Stimulated activated CD4-positive, alpha-beta T cell treated with anti-CD3 and anti-CD28 coated beads, Interleukin-12 subunit alpha, Interleukin-12 subunit beta, amount 100 ng/mL, for 48 hours (primary cell): ENCODE results near the gene GAS2L3.

Source experiments
- DNase-seq, 3 donors: peaks; one replicate each; pipeline ENCODE4 v3.0.0-alpha.2; 2020; ENCODE audit warnings: low read depth in 2 of 3, low spot score in 1 of 3

The GAS2L3 gene

DNA sequence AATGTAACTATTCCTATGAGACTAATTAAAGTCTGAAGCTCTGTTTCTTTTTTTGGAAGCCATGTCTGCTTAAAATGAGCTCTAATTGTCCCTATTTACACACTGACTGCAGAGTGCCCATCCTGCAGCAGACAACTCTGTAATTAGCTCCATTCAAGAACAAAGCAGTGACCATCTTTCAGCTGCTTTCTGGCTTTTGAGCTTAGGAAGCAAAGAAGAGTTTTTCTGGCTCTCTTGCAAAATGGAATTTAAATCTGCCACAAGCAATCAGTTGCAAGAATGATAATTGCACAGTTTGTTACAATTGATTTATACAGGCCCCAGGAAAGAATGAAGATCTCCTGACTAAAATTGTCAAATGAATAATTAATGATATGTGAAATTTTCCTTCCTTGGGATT is 83.4 kb downstream of the GAS2L3 start:
- DNase-seq: no peak

DNA sequence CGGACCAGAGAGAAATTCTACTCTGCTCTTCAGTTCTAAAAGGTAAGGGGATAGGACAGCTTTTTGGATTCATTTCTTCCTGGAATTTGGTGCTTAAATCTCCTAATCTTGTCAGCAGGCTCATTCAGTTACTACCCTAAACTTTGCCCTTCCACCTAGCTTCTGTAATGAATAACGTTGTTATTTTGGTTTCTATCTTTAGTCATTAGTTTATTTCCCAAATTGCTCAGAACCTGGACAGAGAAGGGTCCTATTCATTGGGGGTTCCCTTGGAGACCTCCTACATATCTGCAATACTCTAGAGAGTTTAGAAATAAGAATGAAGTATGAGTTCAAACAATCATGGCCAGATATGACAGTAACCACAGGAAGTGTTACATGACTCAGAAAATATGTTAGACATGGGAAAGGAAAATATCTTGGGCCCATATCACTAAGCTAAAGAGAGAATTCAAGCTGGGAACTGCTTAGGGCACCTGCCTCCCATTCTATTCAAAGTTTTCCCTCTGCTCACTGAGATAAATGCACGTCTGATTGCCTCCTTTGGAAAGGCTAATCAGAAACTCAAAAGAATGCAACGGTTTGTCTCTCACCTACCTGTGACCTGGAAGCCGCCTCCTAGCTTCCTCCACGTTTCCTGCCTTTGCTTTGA is 87.9 kb downstream of the GAS2L3 start:
- no peak for DNase-seq

DNA sequence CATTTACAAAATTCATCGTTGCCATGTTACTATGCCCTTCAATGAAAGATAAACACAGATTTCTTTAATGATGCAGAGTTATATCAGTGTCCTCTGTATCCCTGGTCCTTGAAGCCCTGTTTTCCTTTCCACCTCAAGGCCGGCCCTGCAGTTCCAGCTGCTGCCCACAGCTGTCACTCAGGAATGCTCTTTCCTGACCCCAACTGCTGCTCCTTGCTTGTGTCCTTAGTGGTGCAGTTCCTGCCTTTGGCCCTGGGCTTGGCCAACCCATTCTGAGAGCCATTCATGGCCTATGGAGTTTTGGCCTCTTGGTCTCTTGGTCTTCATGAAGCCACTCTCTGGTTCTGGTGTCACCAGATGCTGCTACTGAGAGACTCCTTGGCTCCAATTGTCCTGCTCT is 93.1 kb downstream of the GAS2L3 start:
- DNase-seq: no peak

DNA sequence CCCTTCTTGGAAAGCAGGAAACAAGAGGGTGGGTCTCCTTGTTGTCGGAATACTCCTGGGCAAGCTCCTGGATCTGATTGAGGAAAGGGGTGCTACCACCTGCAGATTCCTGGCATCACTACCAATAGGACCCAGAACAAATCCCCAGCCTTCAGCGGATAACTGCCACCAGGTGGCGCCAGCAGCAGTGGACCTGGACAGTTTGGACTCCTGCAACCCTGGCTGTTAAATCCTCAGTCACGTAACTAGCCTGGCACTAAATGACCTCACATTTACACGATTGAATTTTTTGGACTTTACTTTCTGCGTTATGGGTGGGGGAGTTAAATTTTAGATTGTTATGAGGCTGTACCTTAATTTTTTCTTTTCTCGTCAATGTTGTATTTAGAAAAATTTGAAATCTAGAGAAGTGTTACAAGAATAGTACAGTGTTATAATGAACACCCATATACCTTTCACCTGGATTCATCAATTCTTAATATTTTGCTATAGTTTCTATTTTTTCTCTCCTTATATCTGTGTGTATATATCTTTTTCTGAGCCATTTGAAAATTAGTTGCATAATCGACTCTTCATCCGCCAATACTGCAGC is 95.6 kb downstream of the GAS2L3 start:
- peak; percentile 25 to 43 (median 38) for DNase-seq

DNA sequence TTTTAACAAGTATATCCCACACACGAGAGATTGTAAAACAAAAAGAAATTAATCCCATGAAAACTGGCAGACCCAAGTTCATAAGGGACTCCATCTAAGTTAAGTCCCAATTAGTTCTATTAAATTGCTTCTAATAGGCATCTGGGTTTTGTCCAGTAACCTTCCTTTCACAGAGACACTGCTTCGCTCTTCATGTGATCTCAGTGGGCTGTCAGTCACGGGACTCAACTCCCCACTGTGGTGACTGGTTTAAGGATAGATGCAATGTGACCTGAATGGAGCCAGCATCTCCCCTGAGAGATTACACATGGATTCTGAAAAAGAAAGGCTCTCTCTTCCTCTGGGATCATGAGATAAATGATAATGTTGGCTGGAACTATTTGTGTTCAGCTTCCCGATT is 96.4 kb downstream of the GAS2L3 start:
- DNase-seq: no peak

DNA sequence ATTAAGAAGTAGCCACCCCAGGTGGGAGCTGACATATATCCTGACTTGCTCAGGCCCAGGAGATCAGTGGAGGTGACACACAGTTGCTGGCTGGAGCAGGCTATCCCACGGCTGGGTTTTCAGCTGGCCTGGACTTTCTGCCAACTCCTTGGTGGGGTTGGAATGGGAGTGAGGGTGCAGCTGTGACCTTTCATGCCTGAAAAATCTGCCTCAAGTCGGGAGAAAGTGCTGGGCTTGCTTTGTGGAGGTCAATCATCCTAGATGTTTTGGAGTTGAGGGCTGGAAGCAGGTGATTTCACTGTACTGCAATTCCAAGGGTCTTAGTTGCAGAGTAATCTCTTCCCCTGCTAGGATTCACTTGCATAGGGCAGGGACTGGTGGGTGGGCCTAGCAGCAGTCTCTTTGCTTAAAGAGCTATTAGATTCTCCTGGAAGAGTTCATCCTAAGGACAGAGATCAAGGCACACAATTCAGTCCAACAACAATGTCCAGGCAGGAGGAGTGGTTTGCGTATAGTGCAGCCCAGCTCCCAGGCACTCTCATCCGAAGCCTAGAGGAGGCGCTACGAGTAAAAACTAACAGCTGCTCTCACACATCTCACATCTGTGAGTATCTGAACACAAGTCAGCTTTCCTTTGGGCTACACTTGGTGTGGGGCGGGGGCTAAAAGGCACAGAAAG is 98.1 kb downstream of the GAS2L3 start:
- no peak for DNase-seq

DNA sequence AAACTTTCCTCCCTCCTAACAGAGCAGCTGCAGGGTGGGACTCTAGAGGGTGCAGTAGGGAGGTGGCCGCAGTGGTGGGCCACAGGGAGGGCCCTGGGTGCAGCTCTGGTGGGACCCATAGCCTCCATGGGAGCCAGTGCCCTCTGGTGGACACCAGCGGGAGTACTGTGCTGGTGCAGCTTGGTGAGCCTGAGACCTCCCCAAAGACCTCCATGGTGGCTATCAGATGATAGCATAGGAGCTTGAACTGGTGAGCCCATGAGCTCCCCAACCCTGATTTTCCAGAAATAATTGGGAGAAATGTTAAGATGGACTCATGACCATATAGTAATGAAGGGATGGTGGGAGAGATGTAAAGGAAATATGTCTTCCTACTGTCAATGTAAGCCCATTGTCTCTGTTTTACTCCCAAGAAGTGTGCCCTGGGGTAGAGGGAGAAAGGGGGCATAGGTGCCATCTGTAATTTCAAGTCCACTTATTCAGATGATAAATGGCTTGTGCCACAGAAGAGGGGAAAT is 98.7 kb downstream of the GAS2L3 start:
- DNase-seq: peak; percentile 12 to 23 (median 22)

DNA sequence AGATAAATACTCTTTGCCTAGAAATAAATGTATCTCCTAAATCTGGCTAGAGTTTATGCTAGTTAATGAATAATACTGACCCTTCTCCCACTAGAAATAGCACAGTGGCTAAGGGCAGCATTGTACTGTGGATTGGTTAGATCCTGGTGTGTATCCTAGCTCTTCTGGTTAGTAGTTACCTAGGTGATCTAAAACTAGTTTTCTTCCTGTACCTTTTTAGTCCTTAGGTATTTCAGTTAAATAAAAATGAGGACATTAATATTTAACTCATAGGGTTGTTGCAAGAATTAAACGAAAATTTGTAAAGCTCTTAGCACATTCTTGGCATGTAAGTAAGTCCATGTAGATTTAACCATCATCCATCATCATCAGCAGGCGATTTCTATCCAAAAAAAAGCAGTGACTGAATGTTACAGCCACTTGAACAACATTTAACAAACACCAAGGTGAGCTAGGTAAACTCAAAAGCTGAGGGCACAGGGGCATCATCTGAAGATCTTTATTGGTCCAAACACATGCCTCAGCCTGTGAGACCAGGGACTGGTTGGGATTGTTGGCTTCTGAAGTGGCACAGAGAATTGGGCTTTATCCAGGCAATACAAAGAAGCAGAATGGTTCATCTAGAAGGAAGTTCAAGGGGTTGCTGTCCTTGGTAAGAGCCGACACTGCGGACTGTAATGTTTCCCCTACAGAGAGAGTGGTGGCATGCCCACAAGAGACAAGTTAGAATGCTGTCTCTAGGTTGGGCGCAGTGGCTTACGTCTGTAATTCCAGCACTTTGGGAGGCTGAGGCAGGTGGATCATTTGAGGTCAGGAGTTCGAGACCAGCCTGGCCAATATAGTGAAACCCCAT is 100.8 kb downstream of the GAS2L3 start:
- no peak for DNase-seq
